ENCODE measurements around the gene PHLDA1.

Gene PHLDA1

GRCh38 chr12:76064904-76065303 lies 33.3 kb upstream of the PHLDA1 start:
- no peaks in the 10 kb centered on the region for H3K9me3 ChIP-seq (ENCODE audit: control insufficient read depth, low read length)
- H3K27me3 ChIP-seq (ENCODE audit: control insufficient read depth, insufficient read depth, low read length, poor library complexity, severe bottlenecking) = no peaks in the 10 kb centered on the region
- H3K36me3 ChIP-seq (ENCODE audit: control insufficient read depth, insufficient read depth, low read length) = peaks cover 30% of the 10 kb centered on the region
- H3K4me1 ChIP-seq (ENCODE audit: control insufficient read depth, insufficient read depth, low read length) = no peaks in the 10 kb centered on the region
- 91 to 93% methylated on average over 1 of the region's 1 CpG for WGBS, 2 experiments
- H3K4me3 ChIP-seq (ENCODE audit: insufficient read depth, low read depth, low read length) = no peak overlapping the region
- no peak overlapping the region for H3K27ac ChIP-seq (ENCODE audit: insufficient read depth, low read depth, low read length, poor library complexity, severe bottlenecking)

GRCh38 chr12:76060111-76060510 lies 28.5 kb upstream of the PHLDA1 start:
- WGBS, 2 experiments = 61 to 69% methylated on average over 2 of the region's 2 CpGs
- no peak overlapping the region for H3K27ac ChIP-seq (ENCODE audit: insufficient read depth, low read depth, low read length, poor library complexity, severe bottlenecking)
- H3K4me1 ChIP-seq (ENCODE audit: control insufficient read depth, insufficient read depth, low read length) = no peaks in the 10 kb centered on the region
- H3K36me3 ChIP-seq (ENCODE audit: control insufficient read depth, insufficient read depth, low read length) = peaks cover 31% of the 10 kb centered on the region
- no peaks in the 10 kb centered on the region for H3K9me3 ChIP-seq (ENCODE audit: control insufficient read depth, low read length)
- no peak overlapping the region for H3K4me3 ChIP-seq (ENCODE audit: insufficient read depth, low read depth, low read length)
- no peaks in the 10 kb centered on the region for H3K27me3 ChIP-seq (ENCODE audit: control insufficient read depth, insufficient read depth, low read length, poor library complexity, severe bottlenecking)

- Histone ChIP-seq H3K4me1 (ENCODE audit: control insufficient read depth, insufficient read depth, low read length) (no peaks in the 10 kb centered on the region), H3K9me3 (ENCODE audit: control insufficient read depth, low read length) (no peaks in the 10 kb centered on the region), H3K36me3 (ENCODE audit: control insufficient read depth, insufficient read depth, low read length) (peaks cover 41% of the 10 kb centered on the region), H3K27me3 (ENCODE audit: control insufficient read depth, insufficient read depth, low read length, poor library complexity, severe bottlenecking) (no peaks in the 10 kb centered on the region), H3K27ac (ENCODE audit: insufficient read depth, low read depth, low read length, poor library complexity, severe bottlenecking) (no peak overlapping the region), H3K4me3 (ENCODE audit: insufficient read depth, low read depth, low read length) (no peak overlapping the region)
- 94 to 97% methylated on average over 7 of the region's 7 CpGs for WGBS, 2 experiments
These were observed 25.8 kb upstream of the PHLDA1 start for GRCh38 chr12:76057326-76057725.

GRCh38 chr12:76055393-76055792 lies 23.8 kb upstream of the PHLDA1 start:
- Histone ChIP-seq H3K36me3 (ENCODE audit: control insufficient read depth, insufficient read depth, low read length) (peaks cover 47% of the 10 kb centered on the region), H3K4me1 (ENCODE audit: control insufficient read depth, insufficient read depth, low read length) (no peaks in the 10 kb centered on the region), H3K9me3 (ENCODE audit: control insufficient read depth, low read length) (no peaks in the 10 kb centered on the region), H3K27ac (ENCODE audit: insufficient read depth, low read depth, low read length, poor library complexity, severe bottlenecking) (no peak overlapping the region), H3K4me3 (ENCODE audit: insufficient read depth, low read depth, low read length) (no peak overlapping the region), H3K27me3 (ENCODE audit: control insufficient read depth, insufficient read depth, low read length, poor library complexity, severe bottlenecking) (no peaks in the 10 kb centered on the region)
- WGBS, 2 experiments = 40 to 75% methylated on average over 1 of the region's 2 CpGs

GRCh38 chr12:76049575-76050251 lies 18.1 kb upstream of the PHLDA1 start:
- Histone ChIP-seq H3K27me3 (ENCODE audit: control insufficient read depth, insufficient read depth, low read length, poor library complexity, severe bottlenecking) (no peaks in the 10 kb centered on the region), H3K4me1 (ENCODE audit: control insufficient read depth, insufficient read depth, low read length) (no peaks in the 10 kb centered on the region), H3K4me3 (ENCODE audit: insufficient read depth, low read depth, low read length) (no peak overlapping the region), H3K9me3 (ENCODE audit: control insufficient read depth, low read length) (no peaks in the 10 kb centered on the region), H3K27ac (ENCODE audit: insufficient read depth, low read depth, low read length, poor library complexity, severe bottlenecking) (no peak overlapping the region), H3K36me3 (ENCODE audit: control insufficient read depth, insufficient read depth, low read length) (peaks cover 47% of the 10 kb centered on the region)
- whole genome bisulfite sequencing, 2 experiments = 92 to 98% methylated on average over 3 of the region's 4 CpGs

GRCh38 chr12:76047742-76048141 lies 16.2 kb upstream of the PHLDA1 start:
- Histone ChIP-seq H3K4me3 (ENCODE audit: insufficient read depth, low read depth, low read length) (no peak overlapping the region), H3K27me3 (ENCODE audit: control insufficient read depth, insufficient read depth, low read length, poor library complexity, severe bottlenecking) (no peaks in the 10 kb centered on the region), H3K9me3 (ENCODE audit: control insufficient read depth, low read length) (no peaks in the 10 kb centered on the region), H3K36me3 (ENCODE audit: control insufficient read depth, insufficient read depth, low read length) (peaks cover 45% of the 10 kb centered on the region), H3K27ac (ENCODE audit: insufficient read depth, low read depth, low read length, poor library complexity, severe bottlenecking) (no peak overlapping the region), H3K4me1 (ENCODE audit: control insufficient read depth, insufficient read depth, low read length) (no peaks in the 10 kb centered on the region)
- WGBS, 2 experiments = 100% methylated on average over 2 of the region's 2 CpGs; no CpG with 5 or more reads in 1 of the 2 experiments

- H3K9me3 ChIP-seq (ENCODE audit: control insufficient read depth, low read length) = no peaks in the 10 kb centered on the region
- H3K36me3 ChIP-seq (ENCODE audit: control insufficient read depth, insufficient read depth, low read length) = peaks cover 43% of the 10 kb centered on the region
- no peak overlapping the region for H3K27ac ChIP-seq (ENCODE audit: insufficient read depth, low read depth, low read length, poor library complexity, severe bottlenecking)
- no peak overlapping the region for H3K4me3 ChIP-seq (ENCODE audit: insufficient read depth, low read depth, low read length)
- H3K27me3 ChIP-seq (ENCODE audit: control insufficient read depth, insufficient read depth, low read length, poor library complexity, severe bottlenecking) = no peaks in the 10 kb centered on the region
- H3K4me1 ChIP-seq (ENCODE audit: control insufficient read depth, insufficient read depth, low read length) = no peaks in the 10 kb centered on the region
- whole genome bisulfite sequencing, 2 experiments = 92 to 100% methylated on average over 2 of the region's 2 CpGs
These were observed 15.5 kb upstream of the PHLDA1 start for GRCh38 chr12:76047060-76047459.

GRCh38 chr12:76043377-76043776 lies 11.8 kb upstream of the PHLDA1 start:
- Histone ChIP-seq H3K27ac (ENCODE audit: insufficient read depth, low read depth, low read length, poor library complexity, severe bottlenecking) (no peak overlapping the region), H3K4me1 (ENCODE audit: control insufficient read depth, insufficient read depth, low read length) (no peaks in the 10 kb centered on the region), H3K36me3 (ENCODE audit: control insufficient read depth, insufficient read depth, low read length) (peaks cover 17% of the 10 kb centered on the region), H3K4me3 (ENCODE audit: insufficient read depth, low read depth, low read length) (no peak overlapping the region), H3K27me3 (ENCODE audit: control insufficient read depth, insufficient read depth, low read length, poor library complexity, severe bottlenecking) (no peaks in the 10 kb centered on the region), H3K9me3 (ENCODE audit: control insufficient read depth, low read length) (no peaks in the 10 kb centered on the region)
- 91 to 93% methylated on average over 4 of the region's 4 CpGs for WGBS, 2 experiments

GRCh38 chr12:76042147-76042546 lies 10.6 kb upstream of the PHLDA1 start:
- 98 to 100% methylated on average over 2 of the region's 2 CpGs for WGBS, 2 experiments

GRCh38 chr12:76041406-76041805 lies 9.8 kb upstream of the PHLDA1 start:
- Histone ChIP-seq H3K27ac (ENCODE audit: insufficient read depth, low read depth, low read length, poor library complexity, severe bottlenecking) (no peak overlapping the region), H3K9me3 (ENCODE audit: control insufficient read depth, low read length) (no peaks in the 10 kb centered on the region), H3K27me3 (ENCODE audit: control insufficient read depth, insufficient read depth, low read length, poor library complexity, severe bottlenecking) (no peaks in the 10 kb centered on the region), H3K4me1 (ENCODE audit: control insufficient read depth, insufficient read depth, low read length) (no peaks in the 10 kb centered on the region), H3K36me3 (ENCODE audit: control insufficient read depth, insufficient read depth, low read length) (peaks cover 8% of the 10 kb centered on the region), H3K4me3 (ENCODE audit: insufficient read depth, low read depth, low read length) (no peak overlapping the region)
- 87 to 92% methylated on average over 2 of the region's 2 CpGs for WGBS, 2 experiments

More at GRCh38 chr12:76042147-76042546, 10.6 kb upstream of the PHLDA1 start:
- no peaks in the 10 kb centered on the region for H3K27me3 ChIP-seq (ENCODE audit: control insufficient read depth, insufficient read depth, low read length, poor library complexity, severe bottlenecking)
- H3K27ac ChIP-seq (ENCODE audit: insufficient read depth, low read depth, low read length, poor library complexity, severe bottlenecking) = no peak overlapping the region
- peaks cover 8% of the 10 kb centered on the region for H3K36me3 ChIP-seq (ENCODE audit: control insufficient read depth, insufficient read depth, low read length)
- no peak overlapping the region for H3K4me3 ChIP-seq (ENCODE audit: insufficient read depth, low read depth, low read length)
- no peaks in the 10 kb centered on the region for H3K4me1 ChIP-seq (ENCODE audit: control insufficient read depth, insufficient read depth, low read length)
- H3K9me3 ChIP-seq (ENCODE audit: control insufficient read depth, low read length) = no peaks in the 10 kb centered on the region
